ENCODE data around the gene HOXB9. TPM values are rescaled to one million over a fixed set of nuclear protein-coding genes. Genes with fewer than 3 reads are reported as not detected.

The HOXB9 gene
- total RNA-seq, 4 donors from 2014 or later, result 0.17 to 0.38 TPM; not detected in 2

- TF ChIP-seq CTCF (IDR thresholded peaks at IDR 0.05; ENCODE audit: low read depth), result no peak
Measured at GRCh38 chr17:48579471-48579759, 46.7 kb downstream of the HOXB9 start.

GRCh38 chr17:48578616-48579470 lies 47.3 kb downstream of the HOXB9 start:
- TF ChIP-seq CTCF (IDR thresholded peaks at IDR 0.05; ENCODE audit: low read depth), result no peak

- TF ChIP-seq CTCF (IDR thresholded peaks at IDR 0.05; ENCODE audit: low read depth), result no peak
Measured at GRCh38 chr17:48577946-48578615, 48.1 kb downstream of the HOXB9 start, which contains the start of gene HOXB4. Gene HOXB4 (minus strand): TSS chr17:48578350. CDS start chr17:48578319, 31 bp downstream.

GRCh38 chr17:48577330-48577945 lies 48.7 kb downstream of the HOXB9 start:
- no peak for TF ChIP-seq CTCF (IDR thresholded peaks at IDR 0.05; ENCODE audit: low read depth)

GRCh38 chr17:48576479-48577309 lies 49.5 kb downstream of the HOXB9 start:
- TF ChIP-seq CTCF (IDR thresholded peaks at IDR 0.05; ENCODE audit: low read depth), result no peak

GRCh38 chr17:48575673-48576478 lies 50.3 kb downstream of the HOXB9 start:
- TF ChIP-seq CTCF (IDR thresholded peaks at IDR 0.05; ENCODE audit: low read depth), result no peak

All from subcutaneous adipose tissue (tissue), 4 donors.